Mesothelial cell of epicardium (in vitro differentiated cells): ENCODE measurements around the gene EIF4G1. TPM values are rescaled to one million over a fixed set of nuclear protein-coding genes. Genes with fewer than 3 reads are reported as not detected.

Experiments
- DNase-seq, 2 experiments: peaks; one replicate each; pipeline ENCODE4 v3.0.0; 2021; ENCODE audit warnings: low spot score in 2 of 2; ENCODE audit not compliant: unreplicated experiment in 2 of 2
- H3K27ac Mint-ChIP-seq: 2 replicates; pipeline ENCODE4 v1.8.0; 2021; ENCODE audit warnings: mixed read lengths
- H3K27me3 Mint-ChIP-seq: 2 replicates; pipeline ENCODE4 v1.8.0; 2021; ENCODE audit warnings: low read depth, mixed read lengths
- H3K36me3 Mint-ChIP-seq: 2 replicates; pipeline ENCODE4 v1.8.0; 2021; ENCODE audit warnings: mixed read lengths
- H3K4me1 Mint-ChIP-seq: 2 replicates; pipeline ENCODE4 v1.8.0; 2021; ENCODE audit warnings: mixed read lengths
- H3K4me3 Mint-ChIP-seq: 2 replicates; pipeline ENCODE4 v1.8.0; 2021; ENCODE audit warnings: mild to moderate bottlenecking, moderate library complexity, mixed read lengths
- H3K9me3 Mint-ChIP-seq: 2 replicates; pipeline ENCODE4 v1.8.0; 2021; ENCODE audit warnings: mixed read lengths
- CTCF ChIP-seq: fragments of 200-600 bp; sonication (generic); IDR thresholded peaks from one replicate; pipeline ENCODE4 v1.5.0; 2021; ENCODE audit warnings: antibody characterized with exemption; ENCODE audit not compliant: unreplicated experiment
- total RNA-seq: library from RNA; stranded (reverse); gene quantifications from 3 replicates; pipeline ENCODE4 v1.2.1, GENCODE V29; 2021

The EIF4G1 gene
- total RNA-seq, 1 donor from 2014 or later, result 364 TPM

- Mint-ChIP-seq H3K4me3 (no peak overlapping the region), H3K36me3 (peaks cover 7% of the 10 kb centered on the region), H3K9me3 (no peaks in the 10 kb centered on the region), H3K27ac (no peak overlapping the region), H3K4me1 (peaks cover 27% of the 10 kb centered on the region), H3K27me3 (no peaks in the 10 kb centered on the region)
- DNase-seq, result no peak
- no peak for TF ChIP-seq CTCF
These were observed 27.5 kb downstream of the EIF4G1 start for GRCh38 chr3:184341925-184342324.

GRCh38 chr3:184343200-184343876 is 28.9 kb downstream of the EIF4G1 start:
- no peak for TF ChIP-seq CTCF
- Mint-ChIP-seq H3K36me3 (peaks cover 7% of the 10 kb centered on the region), H3K4me3 (no peak overlapping the region), H3K9me3 (no peaks in the 10 kb centered on the region), H3K4me1 (peaks cover 20% of the 10 kb centered on the region), H3K27ac (no peak overlapping the region), H3K27me3 (no peaks in the 10 kb centered on the region)
- DNase-seq, result no peak

GRCh38 chr3:184344579-184345316 is 30.3 kb downstream of the EIF4G1 start:
- Mint-ChIP-seq H3K4me1 (peaks cover 13% of the 10 kb centered on the region), H3K4me3 (no peak overlapping the region), H3K36me3 (peaks cover 7% of the 10 kb centered on the region), H3K27ac (no peak overlapping the region), H3K9me3 (no peaks in the 10 kb centered on the region), H3K27me3 (no peaks in the 10 kb centered on the region)
- DNase-seq, result no peak
- no peak for TF ChIP-seq CTCF

GRCh38 chr3:184345317-184346144 is 31.1 kb downstream of the EIF4G1 start:
- H3K4me3 Mint-ChIP-seq, result no peak overlapping the region
- H3K9me3 Mint-ChIP-seq, result no peaks in the 10 kb centered on the region
- peaks cover 13% of the 10 kb centered on the region for H3K4me1 Mint-ChIP-seq
- DNase-seq, result no peak
- no peaks in the 10 kb centered on the region for H3K27me3 Mint-ChIP-seq
- peak overlapping the region; percentile 40 for H3K27ac Mint-ChIP-seq
- peaks cover 7% of the 10 kb centered on the region for H3K36me3 Mint-ChIP-seq
- TF ChIP-seq CTCF, result no peak

- no peaks in the 10 kb centered on the region for H3K27me3 Mint-ChIP-seq
- H3K4me1 Mint-ChIP-seq, result peaks cover 18% of the 10 kb centered on the region
- H3K4me3 Mint-ChIP-seq, result no peak overlapping the region
- no peaks in the 10 kb centered on the region for H3K9me3 Mint-ChIP-seq
- H3K36me3 Mint-ChIP-seq, result peaks cover 7% of the 10 kb centered on the region
- no peak for DNase-seq
- H3K27ac Mint-ChIP-seq, result peak overlapping the region; percentile 81
- TF ChIP-seq CTCF, result no peak
These were observed 32.2 kb downstream of the EIF4G1 start for GRCh38 chr3:184346480-184347190.
